HT1080 (cell line): ENCODE results near the gene OGT. TPM values are rescaled to one million over a fixed set of nuclear protein-coding genes. Genes with fewer than 3 reads are reported as not detected.
"Not testable (repeated sequence)": the region's sequence is repeated elsewhere in the genome, so short reads cannot be mapped to it uniquely, and the experiment has no call there.

Source experiments
- DNase-seq: peaks from one replicate; pipeline ENCODE4 v3.0.0-alpha.2; 2015; ENCODE audit warnings: low read depth
- total RNA-seq: library from RNA; depleted of rRNA; stranded (reverse); fragments of >200 nt; shearing (Covaris generic); gene quantifications from 2 replicates; pipeline ENCODE4 v1.2.3, GENCODE V29; 2014

OGT gene
- total RNA-seq, 1 experiment from 2014 or later, result 49.6 TPM

DNA sequence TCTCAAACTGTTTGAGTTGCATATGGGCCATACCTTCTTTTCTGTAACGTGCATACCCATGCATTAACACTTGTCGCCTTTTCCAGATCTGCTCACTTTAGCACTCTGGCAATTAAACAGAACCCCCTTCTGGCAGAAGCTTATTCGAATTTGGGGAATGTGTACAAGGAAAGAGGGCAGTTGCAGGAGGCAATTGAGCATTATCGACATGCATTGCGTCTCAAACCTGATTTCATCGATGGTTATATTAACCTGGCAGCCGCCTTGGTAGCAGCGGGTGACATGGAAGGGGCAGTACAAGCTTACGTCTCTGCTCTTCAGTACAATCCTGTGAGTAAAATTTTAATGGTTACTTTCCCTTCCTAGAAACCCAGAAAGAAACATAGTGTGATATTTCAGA lies 4.8 kb downstream of the OGT start:
- no peak for DNase-seq

DNA sequence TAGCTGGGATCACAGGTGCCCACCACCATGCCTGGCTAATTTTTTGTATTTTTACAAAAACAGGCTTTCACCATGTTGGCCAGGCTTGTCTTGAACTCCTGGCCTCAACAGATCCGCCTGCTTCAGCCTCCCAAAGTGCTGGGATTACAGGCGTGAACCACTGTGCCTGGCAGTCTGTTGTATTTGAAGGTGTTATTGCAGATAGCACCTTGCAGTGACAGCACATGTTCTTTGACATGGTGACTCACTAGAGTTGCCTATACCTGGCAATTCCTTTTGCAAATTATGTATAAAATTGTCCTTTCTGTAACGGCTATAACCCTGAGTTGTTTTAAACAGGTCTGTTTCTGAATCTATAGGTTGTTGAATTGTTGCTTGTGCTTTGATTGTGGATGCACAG lies 7.9 kb downstream of the OGT start:
- DNase-seq, result no peak

DNA sequence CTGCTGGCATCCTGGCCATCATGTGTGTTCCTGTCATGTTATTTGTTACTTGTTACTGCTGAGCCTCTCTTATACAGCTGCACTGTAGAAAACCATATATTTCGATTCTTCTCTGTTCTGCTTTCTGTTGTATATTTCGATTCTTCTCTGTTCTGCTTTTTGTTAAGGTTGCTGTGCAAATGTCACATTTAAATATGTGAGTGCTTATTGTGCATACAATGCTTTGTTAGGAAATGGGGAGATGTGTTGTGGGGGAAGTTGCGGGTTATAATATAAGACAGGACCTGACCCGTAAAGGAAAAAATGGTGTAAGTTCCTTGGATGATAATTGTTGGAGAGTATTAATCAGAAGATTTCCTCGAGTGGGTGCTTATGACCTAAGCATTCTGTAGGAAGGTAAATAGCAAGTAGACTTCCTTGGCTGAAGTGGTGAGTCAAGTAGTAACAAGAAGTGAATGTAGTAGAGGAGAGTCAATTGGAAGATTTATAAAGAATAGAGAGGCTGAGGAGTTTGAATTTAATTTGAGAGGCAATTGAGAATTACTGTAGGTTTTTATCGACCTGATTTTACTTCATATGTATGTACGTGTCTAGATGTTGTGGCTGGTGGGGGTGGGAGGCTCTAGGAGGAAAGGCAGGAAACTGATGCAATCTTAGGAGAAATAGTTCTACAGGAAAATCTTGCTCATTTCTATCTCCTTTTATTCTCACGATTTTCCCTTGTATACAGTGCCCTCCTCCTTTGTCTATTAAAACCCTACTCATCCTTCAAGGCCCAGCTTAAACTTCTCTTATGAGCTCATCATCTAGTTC lies 8.5 kb downstream of the OGT start:
- DNase-seq, result peak; percentile 65

DNA sequence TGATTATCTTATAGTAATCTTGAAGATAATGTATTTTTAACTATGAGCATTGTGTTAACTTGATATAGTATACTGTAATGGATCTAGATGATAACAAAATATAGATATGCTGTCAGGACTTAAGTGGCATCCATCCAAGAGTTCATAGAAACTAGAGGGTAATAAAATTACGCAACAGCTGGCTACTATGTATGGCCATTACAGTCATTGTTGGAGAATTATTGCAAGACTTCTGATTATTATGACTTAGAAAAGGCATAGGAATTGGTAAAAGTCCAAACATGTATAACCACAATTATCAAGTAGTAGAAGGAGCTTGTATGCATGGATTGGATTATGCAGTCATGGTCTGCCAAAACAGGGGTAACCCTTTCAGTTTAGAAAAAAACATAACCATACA lies 9.5 kb downstream of the OGT start:
- DNase-seq, result no peak

DNA sequence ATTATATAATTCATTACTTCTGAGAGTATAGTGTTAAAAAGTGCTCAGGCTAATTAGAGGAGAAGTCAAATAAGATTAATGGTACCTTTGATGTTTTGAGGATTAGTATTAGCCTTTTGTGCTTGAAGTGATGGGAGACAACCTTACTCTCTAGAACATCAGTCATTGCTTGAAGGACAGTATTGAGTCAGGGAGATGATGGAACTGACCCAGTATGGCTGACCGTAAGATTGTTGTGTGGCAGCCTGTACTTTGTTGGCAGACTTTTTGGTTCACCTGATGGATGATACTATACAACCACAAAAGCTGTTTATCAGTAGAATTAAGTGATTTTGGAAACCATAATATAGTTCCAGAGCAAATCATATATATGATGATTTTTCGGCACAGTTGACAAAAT lies 9.9 kb downstream of the OGT start:
- DNase-seq, result no peak

DNA sequence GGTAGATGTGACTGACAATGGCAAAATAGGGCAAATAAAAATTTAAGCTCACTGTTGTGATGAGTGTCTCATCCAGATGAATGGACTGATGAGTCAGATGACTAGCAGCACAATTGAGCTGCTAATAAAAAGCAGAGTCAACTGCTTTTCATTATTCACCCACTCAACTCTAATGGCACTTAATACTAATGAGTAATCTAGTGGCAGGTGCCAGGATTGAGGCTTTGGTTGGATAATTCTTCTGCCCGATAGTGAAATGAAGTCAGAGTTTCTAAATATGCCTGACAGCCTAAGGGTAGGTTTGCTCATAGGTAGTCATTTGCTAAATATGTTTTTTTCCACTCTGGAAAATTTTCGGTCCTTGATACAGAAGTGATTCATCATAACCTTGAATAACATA lies 10.4 kb downstream of the OGT start:
- DNase-seq, result peak; percentile 50

DNA sequence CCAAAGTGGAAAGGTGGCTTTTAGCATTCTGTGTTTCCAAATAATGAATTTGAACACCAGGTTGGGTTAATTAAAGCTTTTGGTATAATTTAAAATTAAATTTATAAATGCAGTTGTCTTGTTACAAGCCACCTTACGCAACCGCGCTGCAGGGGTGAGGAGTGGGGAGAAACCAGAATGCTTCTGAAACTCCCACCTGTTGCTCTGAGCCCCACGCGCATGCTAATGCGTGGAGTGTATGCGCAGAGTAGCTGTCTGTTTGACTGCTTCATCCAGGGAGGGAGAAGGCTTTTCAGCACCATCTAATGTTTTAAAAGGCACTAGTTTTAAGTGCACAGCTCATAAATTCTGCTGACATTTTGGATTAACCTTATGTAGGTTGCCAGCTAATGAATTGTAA lies 12.5 kb downstream of the OGT start:
- no peak for DNase-seq

DNA sequence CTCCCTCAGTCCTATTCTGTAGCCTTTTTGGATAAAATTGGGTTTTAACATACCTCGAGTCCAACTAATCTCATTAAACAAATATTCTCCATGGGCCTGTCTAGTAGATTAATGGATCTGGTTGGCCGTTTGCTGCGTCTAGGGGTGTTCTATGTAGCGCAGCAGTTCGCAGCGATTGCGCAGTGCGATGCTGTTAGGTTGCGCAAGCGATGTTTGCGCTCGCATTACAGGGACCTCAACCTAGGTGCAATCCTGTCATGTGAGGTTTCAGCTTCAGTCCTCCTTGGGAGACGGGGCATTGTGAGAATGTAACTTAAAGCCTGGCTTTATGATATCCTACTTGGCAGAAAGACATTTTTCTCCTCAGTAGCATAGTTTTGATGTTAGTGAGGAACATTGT lies 14.0 kb downstream of the OGT start:
- no peak for DNase-seq

DNA sequence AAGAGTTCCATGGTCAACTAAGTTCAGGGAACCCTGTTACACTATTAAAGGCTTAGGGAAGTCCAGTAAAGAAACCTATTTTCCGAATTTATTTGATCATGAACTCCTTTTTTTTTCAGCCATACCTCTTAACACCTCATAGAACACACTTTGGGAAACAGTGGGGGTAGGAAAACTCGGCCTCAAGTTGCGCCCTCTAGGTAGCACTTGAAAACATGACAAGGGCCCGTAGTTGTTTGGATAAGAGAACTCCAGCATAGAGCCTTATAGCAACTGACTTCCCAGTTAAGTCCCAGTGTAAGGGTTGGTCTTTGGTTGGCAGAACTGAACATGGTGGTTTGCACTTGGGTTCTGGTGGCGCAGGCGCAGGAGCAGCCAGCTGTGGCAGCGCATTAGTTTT lies 14.4 kb downstream of the OGT start:
- DNase-seq, result no peak

DNA sequence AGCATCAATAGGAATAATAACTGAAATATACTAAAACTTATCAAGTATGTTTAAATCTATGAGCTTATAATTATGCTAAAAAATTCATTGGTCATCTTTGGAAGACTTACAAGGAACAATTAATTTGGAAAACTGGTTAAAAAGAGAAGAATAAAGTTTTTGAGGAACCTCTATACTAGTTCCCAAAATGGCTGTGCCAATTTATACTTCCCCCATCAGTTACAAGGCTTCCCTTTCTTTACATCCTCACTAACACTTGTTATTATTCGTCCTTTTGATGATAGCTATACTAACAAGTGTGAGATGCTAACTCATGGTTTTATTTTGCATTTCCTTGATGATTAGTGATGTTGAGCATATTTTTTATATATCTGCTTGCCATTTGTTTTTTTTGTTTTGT lies 17.1 kb downstream of the OGT start:
- DNase-seq, result no peak

DNA sequence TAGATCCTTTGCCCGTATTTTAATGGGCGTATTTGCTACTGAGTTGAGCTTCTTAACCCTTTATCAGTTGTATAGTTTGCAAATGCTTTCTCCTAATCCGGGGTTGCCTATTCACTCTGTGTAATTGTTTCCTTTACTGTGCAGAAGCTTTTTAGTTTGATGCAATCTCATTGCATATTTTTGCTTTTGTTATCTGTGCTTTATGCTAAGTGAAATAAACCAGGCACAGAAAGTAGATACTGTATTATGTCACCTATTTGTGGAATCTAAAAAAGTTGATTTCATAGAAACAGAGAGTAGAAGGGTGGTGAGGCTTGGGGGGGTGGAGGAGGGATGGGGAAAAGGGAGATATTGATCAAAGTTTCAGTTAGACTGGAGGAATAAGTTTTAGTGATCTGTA lies 17.7 kb downstream of the OGT start:
- DNase-seq, result no peak

DNA sequence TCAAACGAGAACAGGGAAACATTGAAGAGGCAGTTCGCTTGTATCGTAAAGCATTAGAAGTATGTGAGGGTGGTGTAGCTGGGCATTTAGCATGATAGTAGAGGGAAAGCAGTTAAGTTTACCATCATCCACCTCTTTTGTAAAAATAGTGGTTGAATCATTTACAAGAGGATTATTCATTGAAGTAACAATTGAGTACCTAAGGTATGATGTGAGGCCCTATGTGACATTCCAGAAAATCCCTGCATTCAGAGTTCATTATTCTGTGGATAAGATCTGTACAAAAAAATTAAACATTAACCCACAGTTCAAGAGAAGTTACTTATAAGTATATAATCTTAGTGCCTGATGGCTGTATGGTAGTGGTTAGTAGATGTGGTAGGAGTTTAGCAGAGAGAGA lies 23.1 kb downstream of the OGT start:
- DNase-seq, result no peak

DNA sequence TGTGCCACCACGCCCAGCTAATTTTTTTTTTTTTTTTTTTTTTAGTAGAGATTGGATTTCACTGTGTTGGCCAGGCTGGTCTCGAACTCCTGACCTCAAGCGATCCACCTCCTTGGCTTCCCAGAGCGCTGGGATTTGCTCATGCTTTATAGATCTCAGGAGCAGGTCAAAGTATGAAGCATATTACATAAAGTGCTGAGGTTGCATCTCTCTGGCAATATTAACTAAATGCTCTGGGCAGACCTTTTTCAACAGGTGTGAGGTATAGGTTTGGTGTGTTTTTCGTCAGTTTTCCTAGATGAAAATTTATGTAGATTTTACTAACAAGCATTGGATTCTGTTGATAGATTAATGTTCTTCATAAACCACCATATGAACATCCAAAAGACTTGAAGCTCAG lies 26.0 kb downstream of the OGT start:
- DNase-seq, result no peak

DNA sequence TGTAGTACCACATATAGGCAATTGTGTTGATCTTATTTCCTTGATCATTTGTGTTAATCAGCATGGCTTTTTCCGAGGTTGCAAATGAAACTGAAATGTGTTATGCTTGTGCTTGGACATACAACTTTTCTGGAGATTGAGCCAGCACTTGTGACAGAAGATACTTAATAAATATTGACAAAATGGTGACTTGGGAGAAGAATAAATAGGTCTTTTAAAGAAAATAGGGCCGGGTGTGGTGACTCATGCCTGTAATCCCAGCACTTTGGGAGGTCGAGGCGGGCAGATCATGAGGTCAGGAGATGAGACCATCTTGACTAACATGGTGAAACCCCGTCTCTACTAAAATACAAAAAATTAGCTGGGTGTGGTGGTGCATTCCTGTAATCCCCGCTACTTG lies 26.9 kb downstream of the OGT start:
- DNase-seq, result not testable (repeated sequence)

DNA sequence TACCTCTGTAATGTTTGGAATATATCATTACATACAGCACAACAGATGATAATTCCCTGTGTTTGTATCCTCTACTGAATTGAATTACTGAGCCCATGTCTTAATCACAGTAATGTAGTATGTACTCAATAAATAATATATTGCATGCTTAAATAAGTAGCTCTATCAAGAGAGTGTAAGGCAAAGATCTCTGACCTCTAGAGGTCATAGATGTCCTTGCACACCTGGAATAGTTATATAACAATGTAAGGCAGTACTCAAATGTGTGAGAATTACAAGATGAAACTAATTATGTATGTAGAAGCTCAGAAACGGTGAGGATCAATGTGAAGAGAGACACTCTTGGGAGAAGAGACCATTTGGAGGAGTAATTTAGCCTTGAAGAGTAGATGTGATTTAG lies 31.0 kb downstream of the OGT start:
- DNase-seq, result no peak

DNA sequence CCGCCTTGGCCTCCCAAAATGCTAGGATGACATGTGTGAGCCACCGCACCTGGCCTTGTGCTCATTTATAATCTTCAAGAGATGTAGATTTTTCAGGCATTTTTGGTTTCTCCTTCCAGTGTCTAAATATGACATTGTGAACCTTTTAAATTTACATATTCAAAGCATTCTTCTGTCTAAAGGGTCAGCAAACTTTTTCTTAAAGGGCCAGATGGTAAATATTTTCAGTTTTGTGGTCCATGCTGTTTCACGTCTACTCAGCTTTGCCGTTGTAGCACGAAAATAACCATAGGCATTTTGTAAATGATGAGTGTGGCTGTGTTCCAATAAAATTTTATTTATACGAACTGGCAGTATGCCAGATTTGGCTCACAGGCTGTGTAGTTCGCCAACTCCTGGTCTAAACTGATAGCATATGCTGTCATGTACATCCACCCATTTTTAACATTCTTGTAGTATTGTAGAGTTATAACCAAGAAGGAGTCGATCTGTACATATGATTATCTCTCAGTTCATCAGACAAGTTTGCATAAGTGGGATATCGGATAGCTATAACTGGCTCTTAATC lies 32.7 kb downstream of the OGT start:
- no peak for DNase-seq

DNA sequence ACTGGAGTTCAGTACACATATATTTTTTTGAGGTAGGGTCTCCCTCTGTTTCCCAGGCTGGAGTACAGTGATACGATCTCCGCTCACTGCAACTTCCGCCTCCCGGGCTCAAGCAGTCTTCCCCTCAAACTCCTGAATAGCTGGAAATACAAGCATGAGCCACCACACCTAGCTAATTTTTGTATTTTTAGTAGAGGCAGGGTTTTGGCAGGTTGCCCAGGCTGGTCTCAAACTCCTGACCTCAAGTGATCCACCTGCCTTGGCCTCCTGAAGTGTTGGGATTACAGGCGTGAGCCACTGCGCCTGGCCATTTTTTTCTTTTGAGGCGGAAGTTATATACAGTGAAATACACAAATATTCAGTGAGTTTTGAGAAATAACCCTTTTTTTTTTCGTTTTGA lies 38.5 kb downstream of the OGT start:
- not testable (repeated sequence) for DNase-seq

DNA sequence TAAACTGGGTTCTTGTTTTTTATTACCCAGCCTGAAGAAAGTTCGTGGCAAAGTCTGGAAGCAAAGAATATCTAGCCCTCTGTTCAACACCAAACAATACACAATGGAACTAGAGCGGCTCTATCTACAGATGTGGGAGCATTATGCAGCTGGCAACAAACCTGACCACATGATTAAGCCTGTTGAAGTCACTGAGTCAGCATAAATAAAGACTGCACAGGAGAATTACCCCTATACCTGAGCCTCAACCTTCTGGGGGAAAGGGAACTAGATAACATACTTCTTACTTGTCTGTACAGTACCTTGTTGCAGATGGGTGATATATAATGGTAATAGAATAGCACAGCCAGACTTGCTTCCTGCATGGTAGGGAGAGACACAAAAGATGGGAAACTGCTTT lies 40.7 kb downstream of the OGT start:
- no peak for DNase-seq

DNA sequence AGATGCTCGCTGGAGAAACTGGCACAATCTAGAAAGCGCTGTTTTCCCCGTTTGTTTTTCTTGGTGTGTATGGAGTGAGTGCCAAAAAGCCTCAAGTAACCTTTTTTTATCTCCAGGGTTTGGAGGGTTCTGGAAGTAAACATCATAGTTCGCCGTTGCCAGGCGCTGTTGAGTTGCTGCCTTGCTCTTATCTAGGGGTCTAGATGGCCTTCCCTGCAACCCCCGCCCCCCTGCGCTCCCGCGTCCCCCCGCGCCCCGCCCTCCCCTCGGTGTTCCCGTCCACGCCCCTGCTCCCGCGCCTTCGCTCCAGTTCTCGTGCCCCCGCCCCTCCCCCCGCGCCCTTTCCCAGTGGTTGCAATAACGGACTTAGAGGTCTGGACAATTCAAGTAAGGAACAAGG lies 44.8 kb downstream of the OGT start:
- no peak for DNase-seq

DNA sequence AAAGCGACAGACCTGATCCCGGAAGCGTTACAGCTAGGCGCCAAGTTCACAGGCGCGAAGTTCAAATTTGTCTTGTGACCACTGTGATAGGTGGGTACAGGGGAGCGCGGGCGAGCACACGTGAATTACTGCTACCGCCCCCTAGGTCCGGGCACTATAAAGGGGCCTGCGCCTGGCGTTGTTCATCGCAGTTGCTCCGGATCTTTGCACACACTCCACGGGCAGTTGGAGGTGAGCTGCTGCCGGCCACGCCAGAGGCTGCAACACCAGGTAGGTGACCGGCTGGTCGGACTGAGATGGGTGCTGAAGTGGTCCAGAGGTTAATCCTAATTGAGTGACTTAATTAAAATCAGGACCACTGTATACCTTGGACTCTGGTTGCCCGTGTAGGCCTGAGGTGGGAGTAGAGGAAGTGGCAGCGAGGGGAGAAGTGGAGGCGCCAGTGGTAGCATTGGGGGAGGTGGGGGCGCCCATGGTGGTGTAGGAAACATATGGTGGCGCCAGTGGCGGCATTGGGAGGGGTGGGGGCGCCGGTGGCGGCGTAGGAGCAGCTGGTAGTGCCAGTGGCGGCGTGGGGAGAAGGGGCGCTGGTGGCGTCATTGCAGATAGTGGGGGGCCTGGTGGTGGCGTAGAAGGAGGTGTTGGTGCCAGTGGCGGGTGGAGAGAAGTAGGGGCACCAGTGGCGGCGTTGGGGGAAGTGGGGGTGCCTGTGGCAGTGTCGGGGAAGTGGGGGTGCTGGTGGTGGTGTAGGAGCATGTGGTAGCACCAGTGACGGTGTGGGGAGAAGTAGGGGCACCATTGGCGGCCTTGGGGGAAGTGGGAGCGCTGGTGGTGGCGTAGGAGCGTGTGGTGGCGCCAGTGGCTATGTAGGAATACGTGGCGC lies 45.6 kb downstream of the OGT start, which contains the start of gene GCNA:
Gene GCNA, plus strand, starts transcription at position 185 of the 883 bp plus-strand sequence. CDS start 2,385 bp downstream, outside the sequence.
- DNase-seq, result no peak

DNA sequence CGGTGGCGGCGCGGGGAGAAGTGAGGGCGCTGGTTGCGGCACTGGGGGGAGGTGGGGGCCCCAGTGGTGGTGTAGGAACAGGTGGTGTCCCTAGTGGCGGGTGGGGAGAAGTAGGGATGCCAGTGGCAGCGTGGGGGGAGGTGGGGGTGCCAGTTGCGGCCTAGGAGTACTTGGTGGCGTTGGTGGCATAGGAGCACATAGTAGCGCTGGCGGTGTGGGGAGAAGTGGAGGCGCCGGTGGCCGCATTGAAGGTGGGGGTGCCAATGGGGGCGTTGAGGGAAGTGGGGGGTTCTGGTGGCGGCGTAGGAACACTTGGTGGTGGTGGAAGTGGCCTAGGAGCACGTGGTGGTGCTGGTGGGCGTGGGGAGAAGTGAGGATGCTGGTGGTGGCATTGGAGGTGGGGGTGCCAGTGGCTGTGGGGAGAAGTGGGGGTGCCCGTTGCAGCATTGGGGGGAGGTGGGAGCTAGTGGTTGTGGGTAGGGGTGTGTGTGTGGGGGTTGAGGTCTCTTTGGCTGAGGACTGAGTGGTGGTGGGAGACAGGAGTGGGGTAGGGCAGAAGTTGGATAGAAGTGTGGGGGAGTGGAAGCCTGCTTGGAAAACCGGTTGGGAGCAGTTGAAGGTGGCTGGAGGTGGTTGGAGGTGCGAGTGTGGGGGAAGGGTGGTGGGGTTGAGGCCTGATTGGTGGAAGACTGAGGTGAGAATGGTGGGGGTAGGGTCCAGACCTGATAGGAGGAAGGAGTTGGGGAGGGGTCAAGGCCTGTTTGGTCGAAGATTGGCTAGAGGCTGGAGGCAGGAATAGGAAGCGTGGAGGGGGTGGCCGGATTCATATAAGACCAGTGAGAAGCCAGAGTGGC lies 46.5 kb downstream of the OGT start:
- DNase-seq, result no peak
